CD4-positive, alpha-beta T cell treated with Interleukin-21 for 1 hour (primary cell): ENCODE measurements around the gene TTYH2.
"Not testable (repeated sequence)": the region's sequence is repeated elsewhere in the genome, so short reads cannot be mapped to it uniquely, and the experiment has no call there.

ENCODE experiments used
- DNase-seq: peaks from one replicate; pipeline ENCODE4 v3.0.0-alpha.2; 2020

Gene TTYH2

GRCh38 chr17:74268558-74268957, 55.2 kb downstream of the TTYH2 start:
- no peak for DNase-seq

GRCh38 chr17:74270333-74270732, 57.0 kb downstream of the TTYH2 start:
- no peak for DNase-seq

GRCh38 chr17:74271281-74271680, 57.9 kb downstream of the TTYH2 start:
- peak; percentile 12 for DNase-seq

- no peak for DNase-seq
Measured at GRCh38 chr17:74271901-74272561, 58.7 kb downstream of the TTYH2 start.

DNA sequence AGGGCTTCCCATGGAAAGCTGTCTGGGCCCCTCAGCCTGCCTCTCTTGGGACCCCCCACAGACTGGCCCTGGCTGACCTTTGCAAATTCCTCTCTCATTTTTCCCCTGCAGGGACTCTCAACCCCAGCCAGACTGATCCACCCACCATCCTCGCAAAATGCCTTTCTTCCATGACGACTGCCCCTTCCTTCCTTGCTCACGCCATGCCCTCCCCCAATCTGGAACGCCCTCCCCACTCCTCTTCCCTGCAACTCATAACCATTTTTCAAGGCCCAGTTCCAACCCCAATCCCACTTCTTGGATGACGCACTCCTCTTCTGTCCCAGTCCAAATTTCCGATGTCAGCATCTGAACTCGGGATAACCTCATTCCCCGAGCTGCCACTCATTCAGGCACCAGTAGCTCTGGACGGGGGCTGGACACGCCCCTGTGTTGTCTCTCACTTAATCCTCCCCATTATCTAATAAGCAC, 59.4 kb downstream of the TTYH2 start:
- DNase-seq, result no peak

DNA sequence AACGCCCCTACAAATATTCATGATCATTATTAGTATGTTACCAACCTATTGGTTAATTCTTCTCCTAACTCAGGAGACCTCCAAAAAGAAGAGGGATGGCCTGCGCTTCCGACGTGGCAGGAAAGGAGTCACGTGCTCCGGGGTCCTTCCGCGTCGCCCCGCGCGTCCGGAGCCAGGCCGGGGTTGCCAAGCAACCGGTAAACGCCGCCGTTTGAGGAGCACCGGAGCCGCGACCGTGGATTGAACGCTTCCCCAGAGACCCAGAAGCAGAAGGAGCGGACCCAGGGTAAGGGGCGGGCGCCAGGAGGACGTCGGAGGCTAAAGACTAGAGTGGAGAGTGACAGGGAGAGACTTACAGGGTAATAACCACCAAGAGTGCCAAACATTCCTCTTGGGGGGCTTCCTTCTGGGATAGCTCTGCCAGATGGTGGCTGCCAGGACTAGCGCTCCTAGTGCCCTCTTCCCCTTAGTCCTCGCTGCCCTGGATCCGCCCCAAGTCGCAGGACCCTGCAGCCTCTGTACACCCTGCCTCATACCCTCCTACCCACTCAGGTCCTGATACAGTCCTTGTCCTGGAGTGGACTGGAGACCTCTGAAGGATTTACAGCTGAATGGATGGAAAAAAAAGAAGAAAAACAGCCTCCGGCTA, 60.8 kb downstream of the TTYH2 start, which contains the start of gene DNAI2:
DNAI2 (plus strand) TSS at position 175 of the 649 bp plus-strand sequence. CDS start 7,584 bp downstream, outside the sequence.
- peak; percentile 65 for DNase-seq

DNA sequence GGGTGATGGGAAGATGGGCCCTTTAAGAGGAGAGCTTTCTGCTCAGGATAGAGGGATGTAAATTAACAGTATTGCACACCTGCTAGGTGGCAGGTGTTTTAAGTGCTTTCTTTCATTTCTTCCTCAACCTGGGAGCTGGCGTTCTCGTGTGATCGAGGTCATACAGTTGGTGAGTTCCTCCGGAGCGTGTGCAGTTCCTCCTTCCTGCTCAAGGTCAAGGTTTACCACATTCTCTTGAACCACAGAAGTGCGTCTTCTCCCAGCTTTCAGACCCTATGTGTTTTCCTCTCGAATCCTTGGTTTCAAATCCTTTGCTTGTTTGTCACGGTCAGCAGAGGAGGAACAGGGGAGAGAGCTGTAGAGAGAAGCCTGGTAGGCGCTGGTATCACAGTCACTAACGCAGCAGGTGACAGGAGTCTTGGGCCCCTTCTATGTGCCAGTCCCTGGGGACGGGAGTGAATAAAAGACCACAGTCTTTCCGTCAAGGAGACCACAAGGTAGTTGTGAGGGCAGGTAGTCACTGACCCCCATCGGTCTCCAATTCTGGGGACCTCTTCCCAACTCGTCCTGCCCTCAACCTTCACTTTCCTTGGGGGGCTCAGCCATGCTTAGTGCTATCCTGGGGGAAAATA, 61.5 kb downstream of the TTYH2 start:
- peak; percentile 29 for DNase-seq

GRCh38 chr17:74276051-74276476, 62.7 kb downstream of the TTYH2 start:
- no peak for DNase-seq

GRCh38 chr17:74276541-74277009, 63.2 kb downstream of the TTYH2 start:
- no peak for DNase-seq

- DNase-seq, result no peak
Measured at GRCh38 chr17:74277935-74278334, 64.6 kb downstream of the TTYH2 start.

DNA sequence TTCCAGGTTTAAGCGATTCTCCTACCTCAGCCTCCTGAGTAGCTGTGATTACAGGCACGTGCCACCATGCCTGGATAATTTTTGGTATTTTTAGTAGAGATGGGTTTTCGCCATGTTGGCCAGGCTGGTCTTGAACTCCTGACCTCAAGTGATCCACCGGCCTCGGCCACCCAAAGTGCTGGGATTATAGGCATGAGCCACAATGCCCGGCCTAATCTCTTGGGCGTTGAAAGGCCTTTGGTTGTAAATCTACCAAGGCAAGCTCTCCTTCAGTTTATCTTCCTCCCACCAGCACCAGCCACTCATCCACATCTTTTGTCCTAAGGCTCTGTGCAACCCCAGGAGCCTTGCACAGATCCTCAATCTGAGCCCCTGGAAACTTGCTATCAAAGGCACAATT, 66.2 kb downstream of the TTYH2 start:
- DNase-seq, result not testable (repeated sequence)

GRCh38 chr17:74280093-74280513, 66.7 kb downstream of the TTYH2 start:
- DNase-seq, result peak; percentile 83

DNA sequence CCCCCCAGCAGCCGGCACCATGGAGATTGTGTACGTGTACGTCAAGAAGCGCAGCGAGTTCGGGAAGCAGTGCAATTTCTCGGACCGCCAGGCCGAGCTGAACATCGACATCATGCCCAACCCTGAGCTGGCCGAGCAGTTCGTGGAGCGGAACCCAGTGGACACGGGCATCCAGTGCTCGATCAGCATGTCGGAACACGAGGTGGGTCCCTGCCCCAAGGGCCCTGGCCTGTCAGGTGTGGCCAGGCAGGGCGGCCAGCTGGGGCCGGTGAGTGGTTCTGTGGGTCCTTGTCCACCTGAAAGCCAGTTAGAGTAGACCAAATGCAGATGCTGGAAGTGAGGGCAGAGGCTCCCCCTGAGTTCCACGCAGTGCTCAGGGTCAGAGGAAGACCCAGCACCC, 68.4 kb downstream of the TTYH2 start:
- DNase-seq, result no peak

- DNase-seq, result not testable (repeated sequence)
Measured at GRCh38 chr17:74282274-74282586, 68.9 kb downstream of the TTYH2 start.

DNA sequence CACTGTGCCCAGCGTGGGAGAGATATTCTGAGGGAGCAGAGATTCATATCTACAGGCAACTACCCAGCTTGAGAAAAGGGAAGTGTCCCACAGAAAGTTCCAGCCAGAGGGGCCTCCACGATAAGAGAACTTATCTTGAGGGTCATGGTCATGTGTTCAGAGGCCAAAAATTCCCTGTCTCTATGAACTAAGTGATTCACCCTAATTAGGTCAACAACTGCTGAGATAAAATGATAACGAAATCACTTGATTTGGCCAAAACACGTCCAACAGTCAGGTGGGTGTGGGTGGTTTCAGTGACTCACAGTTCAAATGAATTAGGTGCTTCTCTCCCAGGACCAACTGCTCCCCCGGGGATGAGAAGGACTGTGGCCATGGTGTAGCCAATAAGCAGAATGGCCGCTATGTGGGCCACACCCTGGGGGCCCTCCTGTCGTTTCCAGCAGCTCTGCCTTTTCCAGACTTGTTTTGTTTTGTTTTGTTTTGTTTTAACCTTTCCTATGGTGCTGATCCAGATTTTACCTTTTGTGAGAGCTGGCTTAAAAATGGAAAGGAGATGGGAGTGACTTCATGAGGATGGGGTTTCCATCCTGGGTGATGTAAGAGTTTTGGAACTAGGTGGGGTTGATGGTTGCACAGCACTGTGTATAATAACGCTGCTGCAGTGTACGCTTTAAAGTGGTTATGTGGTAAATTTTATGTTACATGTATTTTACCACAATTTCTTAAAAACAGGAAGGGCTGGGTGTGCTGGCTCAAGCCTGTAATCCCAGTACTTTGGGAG, 69.4 kb downstream of the TTYH2 start:
- DNase-seq, result peak; percentile 77

- DNase-seq, result no peak
Measured at GRCh38 chr17:74283371-74283673, 70.0 kb downstream of the TTYH2 start.

GRCh38 chr17:74287031-74287602, 73.7 kb downstream of the TTYH2 start:
- DNase-seq, result no peak

DNA sequence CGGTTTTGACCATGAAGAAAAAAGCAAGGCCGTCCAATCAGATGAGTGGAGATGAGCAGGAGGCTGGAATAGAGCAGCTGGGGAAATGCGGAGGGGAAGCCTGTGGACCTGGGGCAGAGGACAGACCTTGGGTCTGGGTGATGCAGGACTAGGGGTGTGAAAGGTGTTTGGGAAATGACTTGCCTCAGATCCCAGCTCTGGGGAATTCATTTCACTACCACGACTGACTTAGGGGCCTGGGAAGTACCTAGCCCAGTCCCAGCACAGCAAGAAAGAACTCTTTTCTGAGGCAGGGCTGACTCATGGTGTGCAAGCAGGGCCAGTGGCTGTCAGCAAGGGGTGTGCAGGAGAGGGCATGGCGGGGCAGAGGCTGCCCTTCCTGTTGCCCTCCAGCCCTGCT, 75.4 kb downstream of the TTYH2 start:
- DNase-seq, result no peak

DNA sequence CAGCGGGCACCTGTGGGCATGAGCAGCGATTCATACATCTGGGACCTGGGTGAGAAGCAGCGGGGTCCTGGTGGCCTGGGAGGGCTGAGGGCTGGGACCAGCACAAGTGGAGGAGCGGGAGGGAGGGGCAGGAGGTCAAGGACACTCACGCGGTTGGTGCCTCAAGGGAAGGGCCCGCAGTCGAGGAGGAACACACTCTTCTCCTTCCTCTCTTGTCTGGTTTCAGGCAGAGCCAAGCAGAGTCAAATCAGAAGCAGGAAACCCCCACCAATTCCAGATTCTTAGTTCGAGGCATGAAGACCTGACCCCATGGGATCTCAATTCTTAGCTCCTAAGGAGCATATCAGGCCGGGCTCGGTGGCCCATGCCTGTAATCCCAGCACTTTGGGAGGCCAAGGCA, 76.3 kb downstream of the TTYH2 start:
- no peak for DNase-seq

GRCh38 chr17:74290340-74290739, 77.0 kb downstream of the TTYH2 start:
- no peak for DNase-seq

GRCh38 chr17:74292495-74292894, 79.1 kb downstream of the TTYH2 start:
- no peak for DNase-seq

DNA sequence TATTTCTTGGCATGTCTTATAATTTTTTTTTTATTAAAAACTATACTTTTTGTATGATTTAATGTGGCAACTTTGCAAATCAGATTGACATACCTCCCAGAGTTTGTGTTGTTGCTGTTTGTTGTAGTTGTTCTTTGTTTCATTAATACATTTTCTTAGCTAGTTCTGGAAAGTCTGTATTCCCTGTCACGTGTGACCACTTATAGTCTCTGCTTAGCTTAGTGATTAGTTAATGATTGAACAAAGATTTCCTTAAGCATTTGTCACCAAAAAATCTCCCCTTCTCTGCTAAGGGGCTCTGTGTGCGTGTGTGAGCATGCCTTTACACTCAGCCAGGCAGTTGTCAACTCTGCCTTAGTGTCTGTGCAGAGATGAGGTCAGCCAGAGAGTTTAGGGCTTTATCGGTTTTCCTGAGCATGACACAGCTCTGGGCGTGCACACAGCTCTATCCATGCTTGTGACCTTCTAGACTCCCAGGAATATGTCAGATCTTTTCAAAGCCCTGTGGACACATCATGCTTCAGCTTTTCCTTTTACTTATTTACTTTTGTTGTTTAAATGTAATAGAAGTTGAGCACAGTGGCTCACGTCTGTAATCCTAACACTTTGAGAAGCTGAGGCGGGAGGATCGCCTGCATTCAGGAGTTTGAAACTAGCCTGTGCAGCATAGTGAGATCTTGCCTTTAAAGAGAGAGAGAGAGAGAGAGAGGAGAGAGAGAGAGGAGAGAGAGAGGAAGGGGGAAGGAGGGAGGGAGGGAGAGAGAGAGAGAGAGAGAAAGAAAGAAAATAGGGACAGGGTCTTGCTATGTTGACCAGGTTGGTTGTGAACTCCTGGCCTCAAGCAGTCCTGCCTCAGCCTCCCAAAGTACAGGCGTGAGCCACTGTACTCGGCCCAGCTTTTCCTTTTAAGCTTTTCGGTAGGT, 82.5 kb downstream of the TTYH2 start:
- DNase-seq, result no peak
